NOMO-1 treated with DMSO at 0.1 percent for 48 hours (cell line): ENCODE data around the gene CEP85L.
A peak's percentile ranks its signal among the peaks of the same experiment; 100 is the strongest.

Source experiments
- DNase-seq: peaks from one replicate; lab custom pipeline; 2025; ENCODE audit not compliant: unreplicated experiment; lab: John Stamatoyannopoulos, UW

Gene CEP85L

GRCh38 chr6:118651282-118652050 is at the start of gene CEP85L:
TSS of gene CEP85L (minus strand) at chr6:118651591. CDS start at chr6:118651269, 322 bp downstream.
- peak; percentile 78 for DNase-seq

DNA sequence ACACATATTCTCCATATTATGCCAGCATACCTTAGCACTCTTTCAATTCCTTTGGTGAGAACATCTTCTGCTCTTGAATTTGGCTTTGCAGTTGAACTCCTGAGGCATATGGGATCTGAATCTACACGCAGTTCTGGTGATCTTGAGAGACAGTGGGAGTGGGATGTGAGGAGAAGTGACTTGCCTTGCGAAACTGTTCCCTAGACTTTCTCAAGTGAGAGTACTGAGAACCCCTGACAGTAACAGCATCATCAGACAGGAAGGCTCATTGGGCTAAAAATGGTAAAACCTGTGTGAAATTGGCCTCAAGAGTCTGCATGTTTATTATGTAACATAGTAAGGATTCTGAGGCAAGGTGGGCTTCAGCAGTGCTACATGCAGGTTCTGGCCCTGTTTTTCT is 49.1 kb upstream of the CEP85L start:
- DNase-seq, result no peak

GRCh38 chr6:118697554-118697953 is 46.2 kb upstream of the CEP85L start:
- no peak for DNase-seq

- no peak for DNase-seq
These were observed 44.9 kb upstream of the CEP85L start for GRCh38 chr6:118696271-118696670.

DNA sequence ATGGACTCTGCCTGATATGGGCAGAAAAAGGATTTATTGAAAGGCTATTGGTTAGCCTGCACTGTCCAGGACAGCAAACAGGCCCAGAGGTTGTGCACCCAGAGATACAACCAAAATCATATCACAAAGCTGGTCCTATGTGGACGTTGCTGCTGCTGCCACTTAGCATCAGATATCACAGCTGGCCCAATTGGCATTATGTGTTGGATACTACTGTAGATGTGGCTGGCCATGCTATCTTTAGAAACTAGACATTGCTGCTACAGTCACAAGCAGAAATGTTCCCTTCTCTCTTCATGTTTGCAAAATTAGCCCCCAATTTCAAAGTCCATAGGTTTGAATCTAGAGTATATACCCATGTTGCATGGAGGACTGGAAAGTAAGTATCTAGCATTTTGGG is 42.2 kb upstream of the CEP85L start:
- DNase-seq, result no peak

- DNase-seq, result no peak
These were observed 34.5 kb upstream of the CEP85L start for GRCh38 chr6:118685823-118686449.

- DNase-seq, result no peak
These were observed 32.8 kb upstream of the CEP85L start for GRCh38 chr6:118683881-118684872.

DNA sequence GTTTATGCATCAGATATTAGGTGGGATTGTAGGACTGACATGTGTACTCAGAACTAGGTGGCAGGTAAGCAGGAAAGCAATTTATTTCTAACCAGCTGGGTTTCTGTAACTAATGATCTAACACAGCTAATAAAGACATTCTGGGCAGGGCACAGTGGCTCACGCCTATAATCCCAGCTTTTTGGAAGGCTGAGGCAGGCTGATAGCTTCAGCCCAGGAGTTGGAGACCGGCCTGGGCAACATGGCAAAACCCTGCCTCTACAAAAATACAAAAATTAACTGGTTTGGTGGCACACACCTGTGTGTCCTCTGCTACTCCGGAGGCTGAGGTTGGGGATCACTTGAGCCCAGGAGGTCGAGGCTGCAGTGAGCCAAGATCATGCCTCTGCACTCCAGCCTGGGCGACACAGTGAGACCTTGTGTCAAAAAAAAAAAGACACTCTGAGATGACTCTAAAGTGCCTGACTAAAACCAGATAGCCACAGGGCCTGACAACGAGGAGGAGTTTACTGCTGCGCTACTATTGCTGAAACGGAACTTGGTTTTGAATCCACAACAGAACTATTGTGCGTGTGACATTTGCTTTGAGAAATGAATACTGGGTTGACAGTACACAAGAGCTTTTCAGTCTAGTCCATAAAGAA is 29.2 kb upstream of the CEP85L start:
- no peak for DNase-seq

- no peak for DNase-seq
These were observed 28.0 kb upstream of the CEP85L start for GRCh38 chr6:118679327-118679901.

DNA sequence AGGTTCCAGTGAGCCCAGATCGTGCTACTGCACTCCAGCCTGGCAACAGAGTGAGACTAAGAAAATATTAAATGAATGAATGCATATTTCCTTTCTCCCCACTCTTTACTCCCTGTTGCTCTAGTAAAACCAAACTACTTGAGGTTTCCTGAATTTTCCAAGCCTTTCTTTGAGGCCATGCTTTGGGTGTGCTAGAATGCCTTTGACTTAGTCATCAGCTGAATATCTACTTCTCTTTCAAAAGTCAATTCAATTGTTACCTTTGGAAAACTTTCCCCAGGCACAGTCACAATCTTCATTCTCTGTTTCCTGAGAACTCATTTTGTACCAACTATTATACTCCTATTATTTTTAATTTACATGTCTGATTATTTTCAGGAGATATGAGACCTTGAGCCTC is 27.5 kb upstream of the CEP85L start:
- DNase-seq, result no peak

DNA sequence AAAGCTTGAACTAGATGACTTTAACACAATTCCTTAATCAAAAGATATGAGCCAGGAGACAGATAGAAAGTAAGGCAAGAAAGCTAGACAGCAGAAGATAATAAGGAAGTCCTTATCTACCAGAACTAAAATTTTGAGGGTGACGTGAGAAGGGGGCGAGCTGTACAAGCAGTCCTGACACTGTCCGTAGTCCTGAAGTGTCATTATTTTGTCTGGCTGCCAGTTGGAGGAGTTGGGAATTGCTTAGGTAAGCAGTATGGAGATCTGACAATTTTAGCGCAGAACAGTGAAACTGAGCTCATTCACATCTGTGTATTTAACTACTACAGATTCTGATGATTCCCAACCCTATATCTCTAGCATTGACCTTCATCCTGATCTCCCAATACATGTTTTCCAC is 25.8 kb upstream of the CEP85L start:
- DNase-seq, result no peak

GRCh38 chr6:118675225-118675624 is 23.8 kb upstream of the CEP85L start:
- DNase-seq, result no peak

DNA sequence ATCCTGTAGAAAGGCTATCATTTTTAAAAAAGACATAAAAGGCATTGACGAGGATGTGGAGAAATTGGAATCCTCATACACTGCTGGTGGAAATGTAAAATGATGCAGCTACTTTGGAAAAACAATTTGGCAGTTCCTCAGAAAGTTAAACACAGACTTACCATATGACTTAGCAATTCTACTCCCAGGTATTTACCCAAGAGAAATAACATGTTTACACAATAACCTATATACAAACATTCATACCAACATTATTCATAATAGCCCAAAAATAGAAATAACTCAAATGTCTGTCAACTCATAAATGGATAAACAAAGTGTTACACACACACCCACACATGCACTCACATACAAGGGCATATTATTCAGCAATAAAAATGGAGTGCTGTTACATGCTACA is 23.4 kb upstream of the CEP85L start:
- no peak for DNase-seq

DNA sequence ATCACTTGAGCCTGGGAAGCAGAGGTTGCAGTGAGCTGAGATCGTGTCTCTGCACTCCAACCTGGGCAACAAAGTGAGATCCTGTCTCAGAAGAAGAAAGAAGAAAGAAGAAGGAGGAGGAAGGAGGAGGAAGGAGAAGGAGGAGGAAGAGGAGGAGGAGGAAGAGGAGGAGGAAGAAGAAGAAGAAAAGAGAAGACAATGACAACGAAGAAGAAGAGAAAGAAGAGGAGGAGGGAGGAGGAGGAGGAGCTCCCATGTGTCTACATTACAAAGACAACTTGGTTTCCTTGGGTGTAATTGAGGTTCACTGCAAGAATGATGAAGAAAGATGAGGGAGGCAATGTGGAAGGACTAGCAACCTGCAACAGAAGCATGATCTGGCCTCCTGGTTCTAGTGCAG is 21.3 kb upstream of the CEP85L start:
- no peak for DNase-seq

DNA sequence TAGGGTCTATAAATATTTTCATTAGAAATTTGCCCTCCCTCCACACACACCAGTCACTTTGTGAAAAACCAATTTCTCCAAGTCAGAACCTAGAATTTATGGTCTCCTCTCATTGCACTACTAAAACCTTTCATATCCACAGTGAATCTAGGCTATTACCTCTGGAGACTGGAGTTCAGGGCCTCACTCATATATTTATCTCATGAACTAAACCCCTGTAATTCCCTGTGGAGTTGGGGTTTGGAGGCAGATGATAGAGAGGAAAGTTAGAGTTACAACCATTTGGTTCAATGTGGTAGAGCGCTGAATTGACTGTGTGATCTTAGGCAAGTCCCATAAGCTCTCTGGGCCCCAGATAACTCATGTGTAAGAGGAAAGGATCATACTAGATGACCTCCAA is 18.2 kb upstream of the CEP85L start:
- no peak for DNase-seq

GRCh38 chr6:118668761-118669385 is 17.5 kb upstream of the CEP85L start:
- DNase-seq, result no peak

- DNase-seq, result no peak
These were observed 16.6 kb upstream of the CEP85L start for GRCh38 chr6:118667988-118668387.

DNA sequence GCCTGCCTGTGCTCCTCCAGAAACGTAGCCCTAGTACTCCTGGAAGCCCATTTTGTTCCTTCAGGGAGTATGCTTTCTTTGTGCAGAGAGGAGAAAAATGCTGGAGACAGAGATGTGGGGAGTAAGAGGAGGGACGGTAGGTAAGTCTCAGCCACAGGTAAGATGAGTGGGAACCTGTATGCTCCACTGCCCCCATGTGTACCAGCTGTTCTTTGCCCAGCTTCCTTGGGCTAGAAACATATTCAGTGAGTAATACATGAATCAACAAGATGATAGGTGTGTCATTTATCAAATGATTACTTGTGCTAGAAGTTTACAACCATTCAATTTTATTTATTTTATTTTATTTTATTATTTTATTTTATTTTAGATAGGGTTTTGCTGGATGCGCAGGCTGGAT is 13.6 kb upstream of the CEP85L start:
- no peak for DNase-seq

DNA sequence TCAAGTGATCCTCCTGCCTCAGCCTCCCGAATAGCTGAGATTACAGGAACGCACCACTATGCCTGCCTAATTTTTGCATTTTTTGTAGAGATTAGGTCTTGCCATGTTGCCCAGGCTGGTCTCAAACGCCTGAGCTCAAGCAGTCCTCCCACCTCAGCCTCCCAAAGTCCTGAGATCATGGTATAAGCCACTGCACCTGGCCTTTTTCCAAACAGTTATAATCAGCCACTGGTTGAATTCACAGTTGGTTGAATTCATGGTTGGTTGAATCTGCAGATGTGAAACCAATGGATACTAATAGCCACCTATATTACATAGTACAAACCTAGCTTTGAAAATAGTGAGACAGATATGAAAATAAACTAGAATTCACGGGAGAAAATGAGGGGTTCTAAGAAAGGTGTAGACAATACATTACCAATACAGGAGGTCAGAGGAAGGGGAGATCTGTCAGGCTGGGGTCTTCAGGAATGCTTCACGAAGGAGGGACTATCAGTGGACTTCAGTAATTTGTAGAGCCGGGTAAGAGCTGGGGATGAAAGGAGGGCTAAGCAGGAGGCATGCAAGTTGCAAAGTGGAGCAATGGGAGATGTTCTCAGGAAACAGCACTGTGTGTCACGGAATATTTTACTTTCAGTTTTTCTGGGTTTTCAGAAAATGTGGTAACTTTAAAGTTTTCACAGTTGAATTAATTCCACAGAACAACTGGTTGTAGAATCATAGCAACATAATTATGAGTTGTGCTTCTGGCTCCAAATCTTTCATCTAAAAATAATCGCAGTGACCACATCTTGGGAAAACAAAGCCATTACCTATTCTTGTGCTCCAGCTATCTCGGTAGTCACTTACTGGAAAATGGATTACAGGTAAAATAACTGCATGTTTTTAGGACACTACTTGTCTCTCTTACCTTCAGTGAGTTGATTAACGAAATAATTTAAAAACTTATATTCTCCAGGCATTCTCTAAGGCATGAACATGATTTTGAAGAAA is 12.9 kb upstream of the CEP85L start:
- no peak for DNase-seq
